GM15510 (cell line): ENCODE data around the gene AKT3.

Source experiments
- POLR2A ChIP-seq: IDR thresholded peaks from 3 replicates; pipeline ENCODE4 v1.6.1; 2011; ENCODE audit warnings: borderline replicate concordance; ENCODE audit not compliant: insufficient read length; ENCODE audit errors: extremely low read depth

The AKT3 gene

DNA sequence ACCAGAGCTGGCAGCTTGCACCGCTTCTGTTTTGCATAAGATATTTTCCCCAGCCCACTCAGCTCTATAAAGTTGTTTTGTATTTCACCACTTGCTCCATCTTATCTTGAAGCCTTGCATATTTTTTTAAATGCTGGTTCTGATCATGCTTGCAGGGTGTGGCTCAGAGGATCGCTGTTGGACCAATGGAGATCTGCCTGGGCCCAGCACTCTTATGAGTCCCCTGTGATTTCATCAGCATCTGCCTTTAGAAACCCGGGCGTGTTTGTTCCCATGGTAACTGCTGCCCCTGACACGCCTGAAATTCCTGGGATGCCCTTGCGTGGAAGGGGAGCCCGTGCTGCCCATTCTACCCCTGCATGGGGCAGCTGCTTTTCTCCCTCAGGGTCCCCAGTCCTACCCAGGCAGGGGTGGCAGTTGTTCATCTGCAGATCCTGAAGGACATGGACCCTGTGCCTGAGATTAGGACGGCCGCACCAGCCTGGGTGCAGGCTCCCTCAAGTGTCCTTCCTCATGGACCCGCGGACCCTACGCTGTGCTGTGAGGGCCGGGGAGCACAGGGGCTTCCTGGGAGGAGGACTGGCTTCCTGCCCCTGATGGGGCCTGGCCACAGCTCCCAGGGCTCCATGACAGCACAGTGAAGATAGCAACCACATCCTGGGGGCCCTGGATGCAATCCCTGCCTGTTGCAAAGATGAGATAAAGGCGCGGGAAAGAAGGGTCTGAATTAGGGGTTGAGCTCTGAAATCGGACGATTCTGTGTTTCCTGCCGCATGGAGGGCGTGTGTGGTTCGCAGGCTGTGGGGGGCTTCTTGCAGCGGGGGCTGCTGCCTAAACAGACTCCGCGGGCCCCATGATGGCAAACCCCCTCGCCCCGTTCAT, 367.7 kb downstream of the AKT3 start:
- TF ChIP-seq POLR2A, result no peak

DNA sequence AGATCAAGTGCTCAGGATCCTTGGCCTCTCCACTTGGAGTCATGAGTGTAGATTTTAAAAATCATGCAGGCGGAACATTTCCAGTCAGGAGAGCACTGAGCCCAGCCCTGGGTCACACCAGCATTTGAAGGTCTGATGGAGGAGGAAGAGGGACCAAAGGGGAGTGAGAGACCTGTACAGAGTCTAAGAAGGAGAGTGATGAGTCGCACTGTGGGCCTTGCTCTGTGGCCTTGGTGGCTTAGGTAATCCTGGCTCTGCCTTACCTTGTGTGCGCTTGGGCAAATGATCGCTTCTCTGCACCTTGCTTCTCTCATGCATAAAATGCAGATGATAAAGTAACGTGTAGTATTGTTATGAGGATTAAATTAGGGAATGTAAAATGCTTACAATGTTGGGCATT, 368.9 kb downstream of the AKT3 start:
- TF ChIP-seq POLR2A, result no peak

DNA sequence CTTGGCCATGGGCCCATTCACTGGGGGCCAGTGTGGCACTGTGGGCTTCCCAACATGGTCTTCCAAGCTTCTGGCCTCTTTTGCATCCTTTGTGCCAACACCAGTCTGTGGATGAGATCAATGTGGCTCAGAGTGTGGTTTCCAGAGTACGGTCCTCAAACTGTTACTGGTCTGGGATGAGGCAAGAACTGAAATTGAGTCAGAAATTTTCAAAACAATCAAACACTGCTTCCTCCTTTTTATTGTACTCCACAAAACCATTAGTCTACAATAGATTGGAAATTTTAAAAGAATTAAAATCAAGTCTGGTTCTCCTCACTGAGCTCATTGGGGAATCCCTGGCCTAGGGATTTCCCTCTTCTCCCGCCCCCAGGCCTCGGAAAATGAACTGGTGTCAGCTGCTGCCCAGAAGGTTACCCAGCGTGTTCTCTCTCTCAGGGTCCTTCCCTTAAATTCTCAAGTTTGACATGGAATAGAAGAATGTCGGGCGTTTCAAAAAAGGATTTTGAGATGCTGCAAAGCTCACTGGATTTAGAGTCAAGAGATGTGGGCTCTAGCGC, 372.2 kb downstream of the AKT3 start:
- TF ChIP-seq POLR2A, result no peak

DNA sequence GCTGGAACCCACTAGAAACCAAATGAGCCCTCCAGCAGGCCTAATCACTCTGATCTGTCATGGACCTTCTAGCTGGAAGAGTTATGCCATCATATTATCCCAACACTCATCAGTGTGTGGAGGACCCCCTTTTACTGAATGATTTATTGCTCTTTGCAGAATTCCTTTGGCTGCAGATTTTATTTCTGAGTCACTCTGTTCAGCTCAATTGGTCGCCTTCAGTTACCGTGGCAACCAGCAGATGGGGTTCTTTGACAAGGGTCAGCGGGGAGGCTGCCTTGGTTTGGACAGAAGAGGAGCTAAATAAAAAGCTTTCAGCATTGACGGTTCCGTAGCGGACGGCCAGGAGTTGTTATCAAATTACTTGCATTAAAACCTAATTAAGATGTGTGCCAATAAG, 374.1 kb downstream of the AKT3 start:
- no peak for TF ChIP-seq POLR2A

DNA sequence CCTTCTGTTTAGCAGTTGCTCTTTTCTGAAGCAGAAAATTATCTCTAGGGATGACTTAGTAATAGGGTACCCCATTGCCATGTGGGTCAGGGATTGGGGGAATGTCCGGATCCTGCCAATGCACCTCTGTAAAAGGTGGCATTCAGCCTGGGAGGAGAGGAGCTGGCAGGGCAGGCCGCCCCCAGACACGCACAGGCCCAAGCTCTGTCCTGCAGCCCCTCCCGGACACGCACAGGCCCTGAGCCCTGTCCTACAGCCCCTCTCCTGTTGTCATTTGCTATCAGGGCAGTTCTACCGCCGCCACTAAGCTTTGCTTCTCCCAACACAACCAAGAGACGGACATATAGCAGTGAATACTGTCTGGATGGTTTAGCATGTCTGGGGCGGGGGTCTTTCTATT, 375.1 kb downstream of the AKT3 start:
- no peak for TF ChIP-seq POLR2A

DNA sequence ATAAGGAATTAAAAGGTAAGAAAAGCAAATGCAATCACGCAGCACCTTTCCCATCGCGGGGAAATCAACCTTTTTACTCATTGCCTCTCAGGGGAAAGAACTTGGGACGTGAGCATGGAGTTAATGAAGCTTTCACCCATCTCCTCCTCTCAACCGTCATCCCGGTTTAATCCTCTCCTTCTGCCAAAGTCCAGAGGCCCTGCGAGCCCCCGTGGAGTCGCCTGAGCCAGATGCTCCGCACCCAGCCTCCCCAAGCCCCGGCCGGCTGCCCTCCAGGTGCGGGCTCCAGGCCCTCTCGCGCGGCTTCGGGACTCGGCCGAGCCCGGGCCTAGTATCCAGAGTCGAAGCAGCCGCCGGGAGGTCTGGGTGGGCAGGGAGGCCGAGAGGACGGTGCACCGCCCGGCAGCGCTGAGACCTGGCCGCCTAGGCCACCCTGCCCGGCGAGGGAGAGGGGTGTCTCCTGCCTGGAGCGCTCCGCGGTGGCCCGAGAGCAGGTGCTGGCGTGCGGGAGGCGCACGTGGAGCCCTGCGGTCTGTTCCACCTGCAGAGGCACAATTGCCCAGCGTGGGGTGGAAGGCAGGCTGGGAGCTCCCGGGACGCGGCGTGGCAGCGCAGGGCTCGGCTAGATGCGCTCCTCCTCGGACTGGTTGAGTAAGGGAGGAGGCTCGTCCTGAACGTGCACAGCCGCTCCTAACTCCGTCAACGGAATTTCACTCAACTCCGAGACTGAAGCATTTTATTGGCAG, 375.7 kb downstream of the AKT3 start:
- no peak for TF ChIP-seq POLR2A

DNA sequence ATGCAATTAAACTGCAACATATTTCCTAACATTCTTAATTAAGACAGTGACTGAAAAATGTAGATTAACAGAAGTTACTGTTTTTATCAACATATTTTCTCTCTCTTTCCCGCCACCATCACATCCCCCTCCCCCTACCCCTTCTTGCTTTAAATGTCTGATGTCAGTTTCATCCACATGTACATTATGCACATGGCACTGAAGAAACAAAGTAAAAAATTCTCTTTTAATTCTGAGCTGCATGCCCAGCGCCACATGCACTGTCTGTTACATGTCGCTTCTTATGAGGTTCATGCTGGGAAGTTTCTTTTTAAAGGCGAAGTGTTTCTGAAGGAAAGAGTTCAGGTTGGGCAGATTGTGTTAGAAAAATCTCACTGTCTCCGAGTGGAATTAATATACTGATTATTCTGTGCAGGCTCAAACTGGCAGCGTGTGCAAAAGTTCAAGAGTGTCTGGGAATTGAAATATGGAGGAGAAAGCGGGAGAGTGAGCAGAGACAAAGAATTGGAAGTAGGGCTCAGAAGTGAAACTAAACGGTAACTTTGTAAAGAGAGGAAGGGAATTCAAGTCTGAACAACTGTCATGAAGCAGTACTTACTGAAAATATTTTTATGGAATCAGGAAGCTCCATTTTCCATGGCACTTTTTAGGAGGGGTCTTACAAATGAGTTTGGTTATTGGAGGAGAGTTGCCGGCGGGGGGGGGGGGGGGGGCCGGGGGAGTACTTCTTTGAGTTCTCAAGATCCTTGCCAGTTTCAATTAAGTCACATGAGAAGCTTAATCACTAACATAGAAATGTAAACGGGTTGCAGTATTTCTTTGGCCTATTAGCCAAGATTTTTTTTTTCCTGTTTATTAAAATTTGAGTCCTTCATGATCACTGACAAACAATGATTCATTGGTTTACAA, 376.6 kb downstream of the AKT3 start:
- TF ChIP-seq POLR2A, result no peak

DNA sequence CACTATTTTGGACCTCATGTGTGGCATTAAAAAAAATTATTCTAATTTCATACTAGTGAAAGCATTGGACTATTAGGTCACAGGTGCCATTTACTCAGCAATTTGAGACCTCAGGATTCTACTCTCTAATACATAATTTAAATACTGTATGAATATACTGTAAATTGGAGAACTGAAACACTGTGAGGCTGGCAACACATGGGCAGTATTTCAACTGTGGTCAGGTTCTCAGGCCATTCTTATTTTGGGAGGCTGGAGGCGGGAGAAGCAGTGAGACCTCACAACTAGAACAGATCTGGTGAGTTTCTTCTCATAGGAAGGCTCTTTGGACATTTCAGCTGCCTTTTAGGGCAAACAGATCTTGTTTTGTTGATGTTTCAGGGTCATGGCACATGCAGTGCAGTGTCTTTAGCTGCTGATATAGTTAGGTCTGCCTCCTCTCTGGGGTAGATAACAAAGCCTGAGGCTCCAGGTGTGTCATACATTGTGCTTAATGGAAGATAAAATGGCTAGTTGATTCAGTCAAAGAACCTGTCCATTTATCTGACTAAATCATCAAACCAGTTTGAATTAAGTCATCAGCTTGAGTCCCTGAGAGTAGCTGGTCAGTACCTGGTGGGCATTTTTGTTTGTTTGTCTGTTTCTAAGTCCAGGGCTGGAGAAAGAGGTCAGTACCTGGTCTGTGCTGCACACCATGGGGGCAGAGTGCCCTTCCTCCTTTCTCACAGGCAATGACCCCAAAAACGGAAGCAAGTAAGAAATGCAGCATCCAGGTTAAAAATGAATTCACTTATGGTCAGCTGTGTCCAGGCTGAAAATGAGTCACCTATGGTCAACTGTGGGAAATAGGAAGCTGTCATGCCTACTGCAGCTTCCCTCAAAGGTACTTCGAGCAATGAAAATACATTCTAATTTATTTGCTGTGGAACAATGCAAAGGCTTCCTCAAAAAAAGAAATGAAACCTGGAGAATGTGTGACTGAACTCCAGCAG, 378.0 kb downstream of the AKT3 start:
- TF ChIP-seq POLR2A, result no peak

DNA sequence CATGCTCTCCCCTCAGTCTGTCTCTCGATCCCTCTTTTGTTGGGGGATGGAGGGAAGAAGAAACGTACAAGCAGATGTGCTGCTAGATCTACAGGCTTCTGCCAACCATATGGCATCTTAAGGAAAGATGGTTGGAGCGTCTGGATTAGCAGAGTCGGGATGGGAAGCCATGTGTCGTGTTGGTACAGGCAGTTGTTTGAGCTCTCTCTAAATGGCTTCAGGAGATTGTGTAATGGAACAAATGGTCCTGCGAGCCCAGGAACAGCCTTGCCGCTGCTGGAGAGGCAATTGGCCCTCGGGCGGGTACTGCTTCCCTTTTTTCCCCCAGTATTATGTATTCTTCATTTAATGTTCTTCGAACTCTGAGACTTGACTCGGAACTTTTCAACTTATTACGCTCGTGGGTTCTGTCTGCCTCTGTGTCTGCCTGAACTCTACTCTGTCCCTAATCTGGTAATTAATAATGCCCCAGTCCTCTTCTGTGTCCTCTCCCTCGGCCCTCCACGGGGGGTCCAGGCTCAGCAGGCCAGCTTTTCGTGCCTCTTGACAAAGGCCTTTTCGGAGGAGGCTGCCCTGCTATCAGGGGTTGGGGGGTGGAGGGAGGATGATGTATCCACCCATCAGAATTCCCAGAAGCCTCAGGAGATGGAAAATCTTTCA, 378.9 kb downstream of the AKT3 start:
- TF ChIP-seq POLR2A, result no peak

DNA sequence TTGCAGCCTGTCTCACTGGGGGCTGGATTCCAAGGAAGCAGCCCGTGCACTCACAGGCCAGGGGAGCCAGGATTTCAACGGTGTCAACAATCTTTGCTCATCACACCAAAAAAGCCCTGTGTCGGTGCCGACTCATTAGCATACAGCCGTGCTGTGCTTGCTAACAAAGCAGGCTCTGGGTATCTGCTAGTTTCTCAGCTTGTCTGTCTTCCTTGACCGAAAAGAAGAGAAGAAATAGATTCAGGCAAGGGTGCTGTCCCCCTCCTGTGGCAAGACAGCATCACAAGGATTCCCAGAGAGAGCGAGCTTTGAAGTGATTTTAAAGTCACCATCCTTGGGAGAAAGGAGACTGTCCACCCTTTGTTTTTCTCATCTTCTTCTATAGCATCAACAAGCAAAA, 379.5 kb downstream of the AKT3 start:
- no peak for TF ChIP-seq POLR2A

DNA sequence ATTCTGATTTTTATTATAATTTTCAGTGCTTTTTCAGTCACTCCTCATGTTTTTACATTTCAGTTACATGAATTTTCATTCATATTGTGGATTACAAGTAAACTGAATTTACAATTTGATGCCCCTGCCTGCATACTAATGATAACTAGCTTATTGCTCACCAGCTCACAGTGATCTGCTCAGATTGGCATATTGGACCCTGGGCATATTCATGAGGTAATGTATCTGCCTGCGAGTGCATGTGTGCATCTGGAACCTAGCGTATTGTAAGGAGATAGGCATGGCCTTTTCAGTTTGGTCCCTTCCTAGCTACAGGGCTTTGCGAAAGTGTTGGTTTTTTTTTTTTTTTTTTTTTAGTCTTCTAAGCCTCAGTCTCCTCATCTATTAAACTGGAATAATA, 380.5 kb downstream of the AKT3 start:
- TF ChIP-seq POLR2A, result no peak

DNA sequence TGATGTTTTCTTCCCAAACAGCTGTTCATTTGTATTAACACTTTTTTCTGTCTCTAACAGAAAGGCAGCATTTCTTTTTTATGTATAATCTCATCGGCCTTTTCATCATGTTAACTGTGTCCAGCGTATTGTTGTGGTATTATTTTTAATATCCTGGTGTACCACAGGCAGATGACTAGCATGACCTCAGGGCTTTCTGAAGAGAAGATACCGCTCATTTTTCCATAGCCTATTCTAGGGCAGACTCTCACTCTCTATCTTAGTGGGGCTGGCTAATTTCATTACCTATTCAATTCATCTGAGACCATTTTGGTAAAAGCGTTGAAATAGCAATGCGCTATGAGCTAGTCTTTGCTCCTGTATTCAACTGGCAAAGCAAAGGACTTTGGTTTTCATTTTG, 384.3 kb downstream of the AKT3 start:
- TF ChIP-seq POLR2A, result no peak

DNA sequence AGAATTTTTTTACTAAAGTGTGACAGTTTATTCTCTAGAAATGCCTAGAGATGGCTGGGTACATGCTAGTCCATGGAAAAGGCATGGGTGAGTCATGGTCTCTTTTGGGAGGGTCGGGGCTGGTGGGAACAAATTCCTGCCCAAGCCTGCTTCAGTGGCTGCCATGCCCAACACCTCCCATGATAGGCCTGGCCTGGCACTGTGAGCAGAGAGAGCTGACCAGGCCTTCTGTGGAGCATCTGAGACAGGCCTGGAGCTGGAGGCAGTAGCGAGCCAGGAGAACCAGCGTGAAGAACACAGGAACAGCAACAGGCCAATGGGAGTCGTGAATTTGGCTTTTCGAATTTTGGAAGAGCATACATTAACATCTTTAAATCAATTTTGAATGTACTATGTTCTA, 385.0 kb downstream of the AKT3 start:
- TF ChIP-seq POLR2A, result no peak

DNA sequence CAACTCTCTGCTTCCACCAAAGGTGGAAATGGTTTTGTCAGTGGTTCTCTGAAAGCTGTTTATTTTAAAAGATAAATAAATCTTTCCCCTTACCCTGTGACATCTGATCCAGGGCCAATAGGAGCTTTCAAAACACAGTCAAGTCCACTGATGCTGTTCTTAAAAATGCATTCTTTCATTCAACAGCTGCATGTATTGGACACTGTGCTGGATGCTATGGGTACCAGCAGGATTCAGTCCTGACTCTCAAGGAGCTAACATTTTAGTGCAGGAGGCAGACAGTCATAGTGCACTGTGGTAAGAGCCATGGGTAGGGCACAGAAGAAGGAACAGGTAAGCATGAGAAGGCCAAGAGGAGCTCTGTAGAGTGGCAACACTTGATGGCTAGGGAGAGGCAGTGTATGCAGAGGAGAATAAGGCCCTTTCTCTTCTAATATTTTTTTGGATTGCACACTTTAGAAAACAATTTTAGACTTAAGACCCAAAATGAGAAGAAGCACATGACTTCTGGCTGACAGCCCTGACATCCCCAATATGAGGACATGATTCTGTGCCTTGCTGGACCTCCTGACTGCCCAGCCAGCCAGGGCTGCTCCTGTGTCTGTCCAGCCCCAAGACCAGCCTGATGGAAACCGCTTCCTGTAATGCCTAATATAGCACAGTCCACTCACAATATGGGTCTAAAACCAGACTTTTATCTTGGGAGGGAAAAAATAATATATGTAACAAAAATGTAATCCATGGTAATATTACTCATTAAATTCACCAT, 386.9 kb downstream of the AKT3 start:
- TF ChIP-seq POLR2A, result no peak
